ENCODE measurements around the gene GCLC. TPM values are rescaled to one million over a fixed set of nuclear protein-coding genes. Genes with fewer than 3 reads are reported as not detected.

The GCLC gene
- total RNA-seq, 1 experiment from 2014 or later = 37.2 TPM

- POLR2A ChIA-PET = no interaction called here
Observed at GRCh38 chr6:53501432-53501831, 43.5 kb downstream of the GCLC start.

DNA sequence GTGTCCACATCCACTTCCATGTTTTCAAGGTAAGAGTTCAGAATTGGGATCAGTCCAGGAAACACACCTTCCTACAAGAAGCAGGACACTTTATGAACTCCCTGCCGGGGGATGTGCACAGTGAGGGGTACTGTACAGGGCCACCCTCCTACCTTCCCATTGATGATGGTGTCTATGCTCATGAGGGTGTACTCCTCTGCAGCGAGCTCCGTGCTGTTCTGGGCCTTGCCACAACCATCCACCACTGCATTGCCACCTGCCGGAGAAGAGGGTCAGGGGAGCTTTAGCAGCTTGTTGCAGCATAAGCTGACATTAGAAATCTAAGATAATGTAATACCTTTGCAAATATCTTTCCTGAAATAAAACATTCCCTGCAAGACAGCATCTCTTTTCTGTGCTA lies 44.8 kb downstream of the GCLC start:
- H3K4me1 ChIP-seq (ENCODE audit: control insufficient read depth, insufficient read depth, low read length) = no peaks in the 10 kb centered on the region
- no peak overlapping the region for H3K27ac ChIP-seq (ENCODE audit: low read length)
- H3K27me3 ChIP-seq (ENCODE audit: control insufficient read depth, insufficient read depth, low read length) = no peaks in the 10 kb centered on the region
- DNase-seq (ENCODE audit: low read depth, low spot score) (no peak), ATAC-seq (no peak)
- no peak overlapping the region for H3K4me3 ChIP-seq (ENCODE audit: low read depth in 2 of 2, low read length in 2 of 2)
- in situ Hi-C loops (cut with HindIII; ENCODE audit: low pct_unique_long_range_greater_than_20kb, low sequenced_read_pairs) = no loop called here
- TF ChIP-seq POLR2AphosphoS5 (IDR thresholded peaks at IDR 0.05; ENCODE audit: low read depth, low read length) (no peak), SIN3A (IDR thresholded peaks at IDR 0.05; ENCODE audit: borderline replicate concordance, insufficient read depth, low read depth, low read length) (no peak)
- TF ChIP-seq, protein P1, sequence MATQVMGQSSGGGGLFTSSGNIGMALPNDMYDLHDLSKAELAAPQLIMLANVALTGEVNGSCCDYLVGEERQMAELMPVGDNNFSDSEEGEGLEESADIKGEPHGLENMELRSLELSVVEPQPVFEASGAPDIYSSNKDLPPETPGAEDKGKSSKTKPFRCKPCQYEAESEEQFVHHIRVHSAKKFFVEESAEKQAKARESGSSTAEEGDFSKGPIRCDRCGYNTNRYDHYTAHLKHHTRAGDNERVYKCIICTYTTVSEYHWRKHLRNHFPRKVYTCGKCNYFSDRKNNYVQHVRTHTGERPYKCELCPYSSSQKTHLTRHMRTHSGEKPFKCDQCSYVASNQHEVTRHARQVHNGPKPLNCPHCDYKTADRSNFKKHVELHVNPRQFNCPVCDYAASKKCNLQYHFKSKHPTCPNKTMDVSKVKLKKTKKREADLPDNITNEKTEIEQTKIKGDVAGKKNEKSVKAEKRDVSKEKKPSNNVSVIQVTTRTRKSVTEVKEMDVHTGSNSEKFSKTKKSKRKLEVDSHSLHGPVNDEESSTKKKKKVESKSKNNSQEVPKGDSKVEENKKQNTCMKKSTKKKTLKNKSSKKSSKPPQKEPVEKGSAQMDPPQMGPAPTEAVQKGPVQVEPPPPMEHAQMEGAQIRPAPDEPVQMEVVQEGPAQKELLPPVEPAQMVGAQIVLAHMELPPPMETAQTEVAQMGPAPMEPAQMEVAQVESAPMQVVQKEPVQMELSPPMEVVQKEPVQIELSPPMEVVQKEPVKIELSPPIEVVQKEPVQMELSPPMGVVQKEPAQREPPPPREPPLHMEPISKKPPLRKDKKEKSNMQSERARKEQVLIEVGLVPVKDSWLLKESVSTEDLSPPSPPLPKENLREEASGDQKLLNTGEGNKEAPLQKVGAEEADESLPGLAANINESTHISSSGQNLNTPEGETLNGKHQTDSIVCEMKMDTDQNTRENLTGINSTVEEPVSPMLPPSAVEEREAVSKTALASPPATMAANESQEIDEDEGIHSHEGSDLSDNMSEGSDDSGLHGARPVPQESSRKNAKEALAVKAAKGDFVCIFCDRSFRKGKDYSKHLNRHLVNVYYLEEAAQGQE (IDR thresholded peaks at IDR 0.05; ENCODE audit: insufficient read depth in 1 of 2, low read depth in 2 of 2, low read length in 1 of 2) = no peak
- intact Hi-C loops (cut with micrococcal nuclease; ENCODE audit: unreplicated experiment) = no loop called here
- ChIA-PET CTCF (interaction anchor here (0.9 kb wide), 1 partner anchor 228 kb away, joined by 3 read pairs; no protein-coding TSS in a partner anchor), POLR2A (no interaction called here)
- H3K36me3 ChIP-seq (ENCODE audit: control insufficient read depth, insufficient read depth, low read length) = peaks cover 4% of the 10 kb centered on the region
- H3K9me3 ChIP-seq (ENCODE audit: control insufficient read depth, insufficient read depth, low read depth, low read length) = no peaks in the 10 kb centered on the region
- no TSS peak for BruUV-seq (replicated peaks)

More at GRCh38 chr6:53501432-53501831, 43.5 kb downstream of the GCLC start:
- in situ Hi-C loops (cut with HindIII; ENCODE audit: low pct_unique_long_range_greater_than_20kb, low sequenced_read_pairs) = no loop called here
- no peaks in the 10 kb centered on the region for H3K9me3 ChIP-seq (ENCODE audit: control insufficient read depth, insufficient read depth, low read depth, low read length)
- intact Hi-C loops (cut with micrococcal nuclease; ENCODE audit: unreplicated experiment) = no loop called here
- no TSS peak for BruUV-seq (replicated peaks)
- CTCF ChIA-PET = no interaction called here
- no peak for DNase-seq (ENCODE audit: low read depth, low spot score)
- no peak for ATAC-seq
- H3K27ac ChIP-seq (ENCODE audit: low read length) = no peak overlapping the region
- no peaks in the 10 kb centered on the region for H3K27me3 ChIP-seq (ENCODE audit: control insufficient read depth, insufficient read depth, low read length)
- H3K4me1 ChIP-seq (ENCODE audit: control insufficient read depth, insufficient read depth, low read length) = no peaks in the 10 kb centered on the region
- no peak for TF ChIP-seq TCF7L2 (IDR thresholded peaks at IDR 0.05; ENCODE audit: low read depth, low read length)
- TF ChIP-seq, protein P1 (IDR thresholded peaks at IDR 0.05; ENCODE audit: insufficient read depth in 1 of 2, low read depth in 2 of 2, low read length in 1 of 2) = no peak
- TF ChIP-seq, protein P2, sequence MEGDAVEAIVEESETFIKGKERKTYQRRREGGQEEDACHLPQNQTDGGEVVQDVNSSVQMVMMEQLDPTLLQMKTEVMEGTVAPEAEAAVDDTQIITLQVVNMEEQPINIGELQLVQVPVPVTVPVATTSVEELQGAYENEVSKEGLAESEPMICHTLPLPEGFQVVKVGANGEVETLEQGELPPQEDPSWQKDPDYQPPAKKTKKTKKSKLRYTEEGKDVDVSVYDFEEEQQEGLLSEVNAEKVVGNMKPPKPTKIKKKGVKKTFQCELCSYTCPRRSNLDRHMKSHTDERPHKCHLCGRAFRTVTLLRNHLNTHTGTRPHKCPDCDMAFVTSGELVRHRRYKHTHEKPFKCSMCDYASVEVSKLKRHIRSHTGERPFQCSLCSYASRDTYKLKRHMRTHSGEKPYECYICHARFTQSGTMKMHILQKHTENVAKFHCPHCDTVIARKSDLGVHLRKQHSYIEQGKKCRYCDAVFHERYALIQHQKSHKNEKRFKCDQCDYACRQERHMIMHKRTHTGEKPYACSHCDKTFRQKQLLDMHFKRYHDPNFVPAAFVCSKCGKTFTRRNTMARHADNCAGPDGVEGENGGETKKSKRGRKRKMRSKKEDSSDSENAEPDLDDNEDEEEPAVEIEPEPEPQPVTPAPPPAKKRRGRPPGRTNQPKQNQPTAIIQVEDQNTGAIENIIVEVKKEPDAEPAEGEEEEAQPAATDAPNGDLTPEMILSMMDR (IDR thresholded peaks at IDR 0.05) = no peak
- no peak for TF ChIP-seq SIN3A (IDR thresholded peaks at IDR 0.05; ENCODE audit: borderline replicate concordance, insufficient read depth, low read depth, low read length)
- no peak for TF ChIP-seq POLR2AphosphoS5 (IDR thresholded peaks at IDR 0.05; ENCODE audit: low read depth, low read length)
- H3K4me3 ChIP-seq (ENCODE audit: low read depth in 2 of 2, low read length in 2 of 2) = no peak overlapping the region
- H3K36me3 ChIP-seq (ENCODE audit: control insufficient read depth, insufficient read depth, low read length) = peaks cover 6% of the 10 kb centered on the region

All from Panc1 (cell line).